Testis (tissue), 2 donors: ENCODE measurements around the gene PRSS16.

ENCODE experiments used
- POLR2A ChIP-seq: fragments of 450-650 bp; IDR thresholded peaks from one replicate; pipeline ENCODE4 v1.6.1; 2017; ENCODE audit warnings: antibody characterized with exemption, mild to moderate bottlenecking, moderate library complexity
- TF ChIP-seq, protein P1 (sequence below), 3 experiments: fragments of 450-650 bp in 2 of 3; fragments of 200-600 bp in 1 of 3; sonication (generic) in 1 of 3; IDR thresholded peaks; one replicate each; pipeline ENCODE4 v1.5.1; 2016 to 2019; ENCODE audit warnings: antibody characterized with exemption in 3 of 3, mild to moderate bottlenecking in 2 of 3, moderate library complexity in 1 of 3

DNA sequence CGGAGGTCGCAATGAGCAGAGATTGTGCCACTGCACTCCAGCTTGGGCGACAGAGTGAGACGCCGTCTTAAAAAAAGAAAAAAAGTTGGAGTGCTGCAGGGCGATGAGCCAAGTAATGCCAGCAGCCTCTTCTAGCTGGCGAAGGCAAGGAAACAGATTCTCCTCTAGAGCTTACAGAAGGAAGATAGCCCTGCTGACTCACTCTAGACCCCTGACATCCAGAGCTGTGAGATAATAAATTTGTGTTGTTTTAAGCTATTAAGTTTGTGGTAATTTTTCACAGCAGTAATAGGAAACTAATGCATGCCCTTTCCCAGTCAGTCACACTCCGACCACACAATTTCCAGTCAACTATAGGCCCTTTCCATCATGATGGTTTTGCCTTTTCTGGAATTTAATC, 16.4 kb downstream of the PRSS16 start:
- TF ChIP-seq, protein P1, sequence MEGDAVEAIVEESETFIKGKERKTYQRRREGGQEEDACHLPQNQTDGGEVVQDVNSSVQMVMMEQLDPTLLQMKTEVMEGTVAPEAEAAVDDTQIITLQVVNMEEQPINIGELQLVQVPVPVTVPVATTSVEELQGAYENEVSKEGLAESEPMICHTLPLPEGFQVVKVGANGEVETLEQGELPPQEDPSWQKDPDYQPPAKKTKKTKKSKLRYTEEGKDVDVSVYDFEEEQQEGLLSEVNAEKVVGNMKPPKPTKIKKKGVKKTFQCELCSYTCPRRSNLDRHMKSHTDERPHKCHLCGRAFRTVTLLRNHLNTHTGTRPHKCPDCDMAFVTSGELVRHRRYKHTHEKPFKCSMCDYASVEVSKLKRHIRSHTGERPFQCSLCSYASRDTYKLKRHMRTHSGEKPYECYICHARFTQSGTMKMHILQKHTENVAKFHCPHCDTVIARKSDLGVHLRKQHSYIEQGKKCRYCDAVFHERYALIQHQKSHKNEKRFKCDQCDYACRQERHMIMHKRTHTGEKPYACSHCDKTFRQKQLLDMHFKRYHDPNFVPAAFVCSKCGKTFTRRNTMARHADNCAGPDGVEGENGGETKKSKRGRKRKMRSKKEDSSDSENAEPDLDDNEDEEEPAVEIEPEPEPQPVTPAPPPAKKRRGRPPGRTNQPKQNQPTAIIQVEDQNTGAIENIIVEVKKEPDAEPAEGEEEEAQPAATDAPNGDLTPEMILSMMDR (IDR thresholded peaks at IDR 0.05), result no peak
- TF ChIP-seq POLR2A, result no peak
